Measurements from ENCODE around the gene IRAK1. TPM values are rescaled to one million over a fixed set of nuclear protein-coding genes. Genes with fewer than 3 reads are reported as not detected.

The IRAK1 gene
- total and polyA plus RNA-seq, 2 of the 8 experiments (the other 6 are each of a cell fraction or from before 2014, with no cell fraction given), result 26.6 to 41.7 TPM

DNA sequence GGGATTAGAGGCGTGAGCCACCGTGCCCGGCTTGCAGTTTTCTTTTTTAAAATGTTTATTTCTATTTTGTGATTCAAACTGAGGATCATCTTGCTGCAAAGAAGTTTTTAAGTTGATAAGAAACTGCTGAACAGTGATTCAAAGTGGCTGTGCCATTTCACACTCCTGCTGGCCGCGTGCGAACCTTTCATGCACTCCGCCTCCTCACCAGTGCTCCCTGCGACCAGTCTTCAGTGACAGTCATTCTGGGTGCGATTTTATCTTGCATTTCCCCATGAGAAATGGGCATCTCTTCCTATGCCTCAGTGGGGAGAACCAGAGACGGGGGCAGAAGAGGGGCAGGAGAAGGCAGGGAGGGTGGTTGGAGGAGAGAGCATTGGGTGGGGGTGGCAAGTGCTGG lies 25.7 kb downstream of the IRAK1 start:
- Histone ChIP-seq H4K20me1 (replicated peaks in 1 of 2; ENCODE audit: control insufficient read depth in 1 of 2, insufficient read depth in 2 of 2, low read length in 2 of 2) (no peaks in the 10 kb centered on the region), H3K27me3 (replicated peaks in 1 of 4; ENCODE audit: control insufficient read depth in 3 of 4, extremely low read depth in 1 of 4, insufficient read depth in 3 of 4, low read length in 3 of 4) (no peaks in the 10 kb centered on the region), H3K4ac (replicated peaks; ENCODE audit: insufficient read length, low read depth, low read length) (no peak overlapping the region), H3K9me3 (ENCODE audit: insufficient read depth in 2 of 2, low read depth in 1 of 2, low read length in 1 of 2) (no peaks in the 10 kb centered on the region), H2AFZ (ENCODE audit: low read length) (no peak overlapping the region), H2BK120ac (replicated peaks; ENCODE audit: low read depth, low read length) (no peak overlapping the region), H3K4me2 (ENCODE audit: insufficient read depth in 1 of 2, low read depth in 2 of 2, low read length in 2 of 2) (no peak overlapping the region), H2BK15ac (ENCODE audit: low read length) (no peak overlapping the region), H3K27ac (ENCODE audit: low read depth, low read length) (no peak overlapping the region), H3K56ac (replicated peaks; ENCODE audit: insufficient read length, low read depth, low read length) (no peak overlapping the region), H3K36me3 (ENCODE audit: control insufficient read depth in 2 of 4, insufficient read depth in 4 of 4, low read length in 3 of 4) (no peaks in the 10 kb centered on the region), H3K23me2 (ENCODE audit: low read depth, low read length) (no peaks in the 10 kb centered on the region; the same call in 1 of the 2 replicates), H3K9ac (replicated peaks in 1 of 4; ENCODE audit: extremely low read depth in 1 of 4, low read depth in 3 of 4, low read length in 3 of 4) (no peak overlapping the region), H2BK20ac (ENCODE audit: low read length) (no peak overlapping the region), H3K18ac (ENCODE audit: extremely low read depth, low read length) (no peak overlapping the region), H4K5ac (ENCODE audit: insufficient read length, low read depth, low read length) (no peak overlapping the region), H3K23ac (ENCODE audit: insufficient read length) (no peak overlapping the region), H3K79me2 (ENCODE audit: control insufficient read depth in 1 of 2, insufficient read depth in 2 of 2, low read length in 2 of 2) (no peaks in the 10 kb centered on the region), H3K14ac (ENCODE audit: insufficient read length) (no peak overlapping the region), H4K8ac (ENCODE audit: extremely low read depth, insufficient read depth, low read length) (no peak overlapping the region), H3K4me3 (ENCODE audit: extremely low read depth in 1 of 4, insufficient read depth in 2 of 4, low read depth in 3 of 4, low read length in 4 of 4) (no peak overlapping the region), H2BK5ac (ENCODE audit: low read depth, low read length) (no peak overlapping the region), H2AK5ac (ENCODE audit: low read depth, low read length) (no peak overlapping the region), H3K79me1 (ENCODE audit: low read depth, low read length) (no peaks in the 10 kb centered on the region), H4K91ac (replicated peaks; ENCODE audit: insufficient read length, low read length) (no peak overlapping the region), H2BK12ac (ENCODE audit: low read depth, low read length) (no peak overlapping the region), H3K4me1 (replicated peaks in 1 of 4; ENCODE audit: control insufficient read depth in 3 of 4, insufficient read depth in 4 of 4, low read length in 3 of 4) (no peaks in the 10 kb centered on the region)
- WGBS, 2 experiments (ENCODE audit: extremely low coverage in 1 of 2, insufficient coverage in 1 of 2, insufficient read length in 1 of 2, insufficient replicate concordance in 2 of 2, low coverage in 1 of 2, low lambda C conversion rate in 2 of 2, missing lambda C conversion rate in 1 of 2), result 86% methylated on average over 6 of the region's 10 CpGs; no CpG with 5 or more reads in 1 of the 2 experiments
- no peak for TF ChIP-seq KDM5A (IDR thresholded peaks at IDR 0.05; ENCODE audit: low read length)
- no peak for TF ChIP-seq SP4 (IDR thresholded peaks at IDR 0.05; ENCODE audit: low read length)
- no peak for TF ChIP-seq TEAD4 (IDR thresholded peaks at IDR 0.05; ENCODE audit: low read depth, low read length)
- TF ChIP-seq, protein P1, sequence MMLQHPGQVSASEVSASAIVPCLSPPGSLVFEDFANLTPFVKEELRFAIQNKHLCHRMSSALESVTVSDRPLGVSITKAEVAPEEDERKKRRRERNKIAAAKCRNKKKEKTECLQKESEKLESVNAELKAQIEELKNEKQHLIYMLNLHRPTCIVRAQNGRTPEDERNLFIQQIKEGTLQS (IDR thresholded peaks at IDR 0.05; ENCODE audit: insufficient read depth, low read depth, low read length), result no peak
- no peak for TF ChIP-seq CREB1 (IDR thresholded peaks at IDR 0.05)
- TF ChIP-seq TCF12 (IDR thresholded peaks at IDR 0.05; ENCODE audit: low read depth, low read length), result no peak
- TF ChIP-seq FOSL1 (IDR thresholded peaks at IDR 0.05; ENCODE audit: insufficient read depth, low read depth, low read length), result no peak
- no peak for TF ChIP-seq CEBPB (IDR thresholded peaks at IDR 0.05; ENCODE audit: low read depth, low read length)
- TF ChIP-seq SIX5 (IDR thresholded peaks at IDR 0.05; ENCODE audit: low read depth, low read length), result no peak
- no peak for TF ChIP-seq PHF8 (conservative IDR thresholded peaks at IDR 0.05; ENCODE audit: low read depth, low read length)
- TF ChIP-seq SIRT6 (IDR thresholded peaks at IDR 0.05; ENCODE audit: low read length), result no peak
- no peak for TF ChIP-seq JUN (IDR thresholded peaks at IDR 0.05; ENCODE audit: low read depth, low read length)
- no peak for TF ChIP-seq SUZ12 (IDR thresholded peaks at IDR 0.05; ENCODE audit: low read length)
- no peak for TF ChIP-seq GTF2F1 (IDR thresholded peaks at IDR 0.05; ENCODE audit: borderline replicate concordance, low read depth, low read length)
- no peak for TF ChIP-seq SAP30 (IDR thresholded peaks at IDR 0.05; ENCODE audit: insufficient read depth, insufficient replicate concordance, low read length)
- CTCF ChIA-PET (ENCODE audit: partially characterized antibody), result no interaction called here
- FAIRE-seq (no peak), DNase-seq (ENCODE audit: low read depth in 1 of 2, low spot score in 2 of 2) (no peak)
- POLR2A ChIA-PET (ENCODE audit: partially characterized antibody), result no interaction called here
